Measurements from ENCODE around the gene IFT80.

The IFT80 gene

DNA sequence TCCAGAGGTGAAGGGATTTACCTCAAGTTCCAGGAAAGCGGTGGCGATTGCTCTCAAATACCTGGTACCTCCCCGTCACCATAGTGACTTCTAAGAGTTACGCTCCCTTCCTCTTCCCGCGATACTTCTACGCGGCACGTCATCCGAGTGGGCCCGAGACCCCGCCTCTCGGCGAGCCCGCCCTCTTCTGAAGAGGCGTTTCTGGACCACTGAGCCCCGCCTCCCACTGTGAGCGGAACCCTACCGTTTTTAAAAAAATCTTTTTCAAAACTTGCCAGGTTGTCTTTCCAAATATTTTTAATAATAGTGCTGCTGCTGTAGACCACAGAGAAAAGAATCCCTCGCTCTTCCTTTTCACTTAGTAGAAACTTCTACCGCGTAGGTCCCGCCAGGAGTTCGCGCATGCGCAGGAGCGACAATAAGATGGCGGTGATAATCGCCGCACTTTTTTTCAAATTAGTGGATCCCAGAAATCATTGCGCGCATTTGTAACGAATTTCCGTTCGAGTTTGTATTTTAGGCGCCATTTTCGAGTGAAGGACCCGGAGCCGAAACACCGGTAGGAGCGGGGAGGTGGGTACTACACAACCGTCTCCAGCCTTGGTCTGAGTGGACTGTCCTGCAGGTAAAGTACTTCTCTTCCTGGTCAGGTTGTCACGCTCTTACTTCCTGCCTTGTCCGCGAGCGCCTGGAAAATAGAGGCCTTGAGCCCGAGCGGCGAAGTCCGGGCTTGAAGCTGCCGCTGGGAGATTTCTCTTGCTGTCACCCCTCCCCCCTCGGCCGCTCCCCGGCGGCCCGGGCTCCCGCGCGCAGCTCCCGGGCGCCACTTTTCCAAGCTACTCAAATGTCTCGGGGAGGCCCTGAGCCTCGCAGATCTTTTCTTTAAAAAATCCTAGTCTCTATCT lies at the start of gene IFT80, which contains the start of gene SMC4:
Gene IFT80, minus strand, starts transcription at position 101 of the 905 bp plus-strand sequence. CDS start 14,625 bp downstream, outside the sequence.
Gene SMC4, plus strand, starts transcription at position 526 of the 905 bp plus-strand sequence. CDS start 1,177 bp downstream, outside the sequence.
- DNase-seq: peak; percentile 93

DNA sequence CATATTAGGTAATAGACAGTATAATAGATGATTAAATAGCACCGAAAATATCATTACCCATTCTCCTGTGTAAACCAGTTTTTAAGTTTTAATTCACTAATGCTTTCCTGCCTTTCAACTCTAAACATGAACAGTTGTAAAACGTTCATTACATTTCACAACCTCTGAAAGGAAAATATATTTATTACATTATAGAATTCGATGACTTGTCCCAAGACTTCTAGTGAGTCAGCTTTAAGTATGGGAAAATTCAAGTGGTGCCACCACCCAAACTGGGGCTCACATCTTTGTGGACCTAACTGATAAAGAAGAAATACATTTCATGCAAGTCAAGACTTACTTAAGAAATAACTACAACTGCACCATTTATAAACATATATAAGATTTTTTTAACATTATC lies 48.5 kb upstream of the IFT80 start:
- DNase-seq: no peak

DNA sequence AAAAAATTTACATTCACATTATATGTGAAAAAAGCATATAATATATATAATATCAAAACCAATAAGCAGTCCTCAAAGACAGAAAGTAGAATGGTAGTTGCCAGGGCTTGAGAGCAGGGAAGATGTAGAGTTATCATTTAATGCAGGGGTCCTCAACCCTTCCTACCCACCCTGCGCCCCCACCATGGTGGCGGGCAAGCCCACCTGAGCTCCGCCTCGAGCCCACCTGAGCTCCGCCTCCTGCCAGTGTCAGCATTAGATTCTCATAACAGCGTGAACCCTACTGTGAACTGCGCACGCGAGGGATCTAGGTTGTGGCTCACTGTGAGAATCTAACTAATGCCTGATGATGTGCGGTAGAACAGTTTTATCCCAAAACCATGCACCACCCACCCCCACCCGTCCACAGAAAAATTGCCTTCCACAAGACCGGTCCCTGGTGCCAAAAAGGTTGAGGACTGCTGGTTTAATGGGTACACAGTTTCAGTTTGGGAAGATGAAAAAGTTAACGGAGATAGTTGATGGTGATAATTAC lies 47.6 kb upstream of the IFT80 start:
- no peak for DNase-seq

DNA sequence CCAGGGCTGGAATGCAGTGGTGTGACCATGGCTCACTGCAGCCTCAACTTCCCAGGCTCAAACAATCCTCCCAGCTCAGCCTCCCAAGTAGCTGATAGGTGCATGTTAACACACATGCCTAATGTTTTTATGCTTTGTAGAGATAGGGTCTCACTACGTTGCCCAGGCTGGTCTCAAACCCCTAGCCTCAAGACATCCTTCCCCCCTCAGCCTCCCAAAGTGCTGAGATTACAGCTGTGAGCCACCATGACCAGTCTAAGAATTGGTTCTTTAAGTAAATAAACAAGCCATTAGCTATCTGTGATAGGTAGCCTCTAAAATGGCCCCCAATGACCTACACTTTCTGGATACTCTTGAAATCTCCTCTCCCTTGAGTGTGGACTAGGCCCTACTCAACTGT lies 46.8 kb upstream of the IFT80 start:
- no peak for DNase-seq

DNA sequence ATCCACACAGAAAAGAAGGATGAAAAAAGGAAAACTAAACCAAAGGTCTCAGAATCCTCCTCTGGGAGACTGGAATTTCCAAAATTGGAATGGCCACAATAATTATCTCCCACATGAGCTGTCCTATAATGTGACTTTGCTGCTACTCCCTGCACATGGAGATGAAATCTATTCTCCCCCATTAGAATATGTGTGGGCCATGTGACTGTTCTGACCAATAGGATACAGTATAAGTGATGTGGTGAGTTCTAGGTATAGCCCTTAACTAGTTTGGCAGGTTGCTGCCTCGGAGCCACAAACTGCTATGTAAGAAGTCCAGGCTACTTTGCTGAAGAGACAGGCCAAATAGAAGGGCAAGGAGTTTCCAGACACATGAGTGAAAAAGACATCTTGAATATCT lies 45.4 kb upstream of the IFT80 start:
- DNase-seq: no peak

DNA sequence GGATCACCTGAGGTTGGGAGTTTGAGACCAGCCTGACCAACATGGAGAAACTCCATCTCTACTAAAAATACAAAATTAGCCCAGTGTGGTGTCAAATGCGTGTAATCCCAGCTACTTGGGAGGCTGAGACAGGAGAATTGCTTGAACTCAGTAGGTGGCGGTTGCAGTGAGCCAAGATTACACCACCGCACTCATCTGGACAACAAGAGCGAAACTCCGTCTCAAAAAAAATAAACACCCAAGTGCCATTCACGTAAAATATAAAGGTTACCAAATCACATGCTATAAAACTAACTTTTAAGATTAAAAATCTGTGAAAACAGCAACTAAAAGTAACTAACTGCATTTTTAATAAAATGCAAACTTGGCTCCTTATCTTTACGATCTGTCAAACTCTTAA lies 41.7 kb upstream of the IFT80 start:
- no peak for DNase-seq

DNA sequence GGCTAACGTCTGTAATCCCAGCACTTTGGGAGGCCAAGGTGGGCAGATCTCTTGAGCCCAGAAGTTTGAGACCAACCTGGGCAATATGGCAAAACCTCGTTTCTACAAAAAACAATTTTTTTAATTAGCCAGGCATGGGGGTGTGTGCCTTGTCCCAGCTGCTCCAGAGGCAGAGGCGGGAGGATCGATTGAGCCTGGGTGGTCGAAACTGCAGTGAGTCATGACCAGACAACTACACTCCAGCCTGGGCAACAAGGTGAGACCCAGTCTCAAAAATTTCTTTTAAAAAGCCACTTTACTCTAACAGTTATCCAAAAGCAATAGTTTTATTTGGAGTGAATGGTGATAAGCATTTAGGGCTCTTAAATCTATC lies 38.0 kb upstream of the IFT80 start:
- no peak for DNase-seq

DNA sequence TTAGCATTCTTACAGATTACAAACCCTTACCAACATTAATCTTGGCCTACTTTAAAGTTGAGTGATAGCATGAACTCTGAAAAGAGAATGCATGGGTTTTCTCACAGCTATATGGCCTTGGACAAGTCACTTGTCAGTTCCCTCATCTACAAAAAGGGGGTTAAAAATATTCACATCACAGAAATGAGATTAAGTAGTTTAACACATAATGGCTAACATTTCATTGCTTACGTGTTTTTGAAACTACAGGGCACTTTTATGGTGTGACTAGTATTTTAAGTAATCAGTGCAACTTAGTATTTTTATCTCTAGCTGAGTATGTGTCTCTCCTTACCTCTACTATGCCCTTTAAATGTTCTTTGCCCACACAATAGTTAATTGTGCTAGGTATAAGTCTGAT lies 36.7 kb upstream of the IFT80 start:
- DNase-seq: no peak

DNA sequence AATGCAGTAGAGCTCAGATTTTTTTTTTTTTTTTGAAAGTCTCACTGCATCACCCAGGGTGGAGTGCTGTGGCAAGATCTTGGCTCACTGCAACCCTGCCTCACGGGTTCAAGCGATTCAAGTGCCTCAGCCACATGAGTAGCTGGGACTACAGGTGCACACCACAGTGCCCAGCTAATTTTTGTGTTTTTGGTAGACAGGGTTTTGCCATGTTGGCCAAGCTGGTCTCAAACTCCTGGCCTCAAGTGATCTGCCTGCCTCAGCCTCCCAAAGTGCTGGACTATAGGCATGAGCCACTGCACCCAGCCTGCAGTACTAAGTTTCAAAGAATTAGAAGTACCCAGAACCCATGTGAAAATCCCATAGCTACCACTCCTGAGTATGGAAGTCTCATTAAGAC lies 36.1 kb upstream of the IFT80 start:
- DNase-seq: no peak

DNA sequence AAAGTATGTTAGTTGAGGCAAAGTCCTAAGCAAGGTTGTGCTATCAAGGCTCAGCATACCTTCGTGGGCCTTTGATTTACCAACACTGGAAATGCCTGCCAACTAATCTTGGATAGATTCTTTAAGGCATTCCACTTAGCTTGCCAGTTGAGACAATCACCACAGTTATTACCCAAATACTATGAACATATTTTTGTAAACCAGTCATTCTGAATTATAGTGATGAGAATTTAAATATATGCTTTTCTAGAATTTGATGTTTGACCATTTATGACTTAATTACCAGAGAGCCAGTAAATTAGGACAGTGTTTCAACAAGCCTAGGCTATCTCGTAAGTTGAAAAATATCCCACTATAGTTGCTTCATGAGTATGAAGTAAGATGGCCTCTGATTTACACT lies 35.0 kb upstream of the IFT80 start:
- no peak for DNase-seq

DNA sequence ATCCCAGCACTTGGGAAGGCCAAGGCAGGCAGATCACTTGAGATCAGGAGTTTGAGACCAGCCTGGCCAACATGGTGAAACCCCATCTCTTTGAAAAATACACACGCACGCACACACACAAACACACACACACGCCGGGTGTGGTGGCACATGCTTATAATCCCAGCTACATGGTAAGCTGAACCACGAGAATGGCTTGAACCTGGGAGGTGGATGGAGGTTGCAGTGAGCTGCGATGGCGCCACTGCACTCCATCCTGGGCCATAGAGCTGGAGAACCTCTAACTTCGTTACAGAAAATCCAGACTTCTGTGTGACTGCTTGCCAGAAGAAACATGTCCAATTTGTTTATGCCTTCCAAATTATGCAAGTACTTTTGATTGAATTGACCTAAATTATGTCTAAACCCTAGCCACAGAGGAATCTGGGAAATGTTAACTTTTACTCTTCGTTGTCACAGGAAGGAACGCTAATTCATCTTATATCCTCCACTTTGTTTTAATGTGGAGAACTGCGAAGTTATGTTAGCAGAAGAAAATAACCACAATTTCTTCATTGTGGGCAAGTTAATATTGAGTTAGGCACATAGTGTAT lies 28.9 kb upstream of the IFT80 start:
- no peak for DNase-seq

DNA sequence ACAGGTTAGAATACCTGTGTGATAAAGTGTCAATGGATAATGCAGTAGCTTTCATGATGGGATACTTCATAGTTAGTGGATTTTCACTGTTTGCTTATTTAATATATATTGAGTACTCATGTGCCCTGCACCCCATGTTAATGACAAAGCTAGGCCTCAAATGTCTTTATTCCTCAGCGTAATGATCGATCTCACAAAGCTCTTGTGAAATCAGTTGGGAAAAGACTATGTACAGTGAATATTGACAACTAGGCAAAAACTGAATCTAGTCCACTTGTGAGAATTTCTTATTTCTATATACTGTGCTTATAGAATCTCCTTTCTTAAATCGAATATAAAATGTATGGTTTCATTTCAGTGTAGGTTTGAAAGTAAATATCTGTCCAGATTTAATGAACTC lies 18.3 kb upstream of the IFT80 start:
- DNase-seq: no peak

DNA sequence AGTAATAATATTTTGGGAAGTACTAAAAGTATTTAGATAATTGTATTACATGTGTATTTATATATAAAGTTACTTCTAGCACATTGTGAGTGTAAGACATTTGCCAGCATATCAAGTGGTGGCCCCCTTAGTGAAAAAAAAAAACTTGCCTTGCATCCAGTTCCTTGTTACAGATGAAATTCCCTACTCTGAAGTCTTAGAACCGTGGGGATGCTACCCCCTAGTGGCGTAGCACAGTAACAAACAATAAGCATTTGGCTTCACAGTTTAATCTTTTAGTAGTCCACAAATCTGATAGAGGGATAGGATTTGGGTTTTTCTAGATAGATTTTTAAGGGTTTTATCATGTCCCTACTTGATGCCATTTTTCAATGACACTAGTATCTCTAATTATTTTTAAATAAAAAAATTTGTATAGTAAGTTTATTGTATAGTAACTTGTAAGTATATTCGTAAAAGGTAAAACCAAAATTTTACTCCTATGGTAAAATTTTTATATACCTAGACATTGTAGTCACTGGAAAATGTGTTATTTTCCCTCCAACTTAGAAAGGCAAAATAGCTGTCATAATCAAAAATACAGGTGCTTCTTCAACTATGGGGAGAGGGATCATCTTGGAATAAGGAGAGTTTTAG lies 14.7 kb upstream of the IFT80 start:
- peak; percentile 77 for DNase-seq

DNA sequence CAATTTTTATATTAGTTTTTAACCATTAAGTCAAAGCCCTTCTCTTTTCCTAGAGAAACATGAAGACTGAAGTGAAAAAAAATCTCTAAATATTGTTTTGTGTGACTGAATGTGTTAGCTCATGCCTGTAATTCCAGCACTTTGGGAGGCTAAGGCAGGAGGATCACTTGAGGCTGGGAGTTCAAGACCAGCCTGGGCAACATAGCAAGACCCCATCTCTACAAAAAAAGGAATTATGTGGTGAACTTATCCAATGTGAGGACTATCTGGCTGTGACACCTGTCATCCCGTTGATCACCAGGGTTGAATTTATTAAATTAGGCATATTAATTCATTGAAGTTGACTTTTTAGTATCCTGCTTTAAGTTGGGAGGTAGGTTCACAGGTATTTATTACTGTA lies 13.5 kb upstream of the IFT80 start:
- no peak for DNase-seq

DNA sequence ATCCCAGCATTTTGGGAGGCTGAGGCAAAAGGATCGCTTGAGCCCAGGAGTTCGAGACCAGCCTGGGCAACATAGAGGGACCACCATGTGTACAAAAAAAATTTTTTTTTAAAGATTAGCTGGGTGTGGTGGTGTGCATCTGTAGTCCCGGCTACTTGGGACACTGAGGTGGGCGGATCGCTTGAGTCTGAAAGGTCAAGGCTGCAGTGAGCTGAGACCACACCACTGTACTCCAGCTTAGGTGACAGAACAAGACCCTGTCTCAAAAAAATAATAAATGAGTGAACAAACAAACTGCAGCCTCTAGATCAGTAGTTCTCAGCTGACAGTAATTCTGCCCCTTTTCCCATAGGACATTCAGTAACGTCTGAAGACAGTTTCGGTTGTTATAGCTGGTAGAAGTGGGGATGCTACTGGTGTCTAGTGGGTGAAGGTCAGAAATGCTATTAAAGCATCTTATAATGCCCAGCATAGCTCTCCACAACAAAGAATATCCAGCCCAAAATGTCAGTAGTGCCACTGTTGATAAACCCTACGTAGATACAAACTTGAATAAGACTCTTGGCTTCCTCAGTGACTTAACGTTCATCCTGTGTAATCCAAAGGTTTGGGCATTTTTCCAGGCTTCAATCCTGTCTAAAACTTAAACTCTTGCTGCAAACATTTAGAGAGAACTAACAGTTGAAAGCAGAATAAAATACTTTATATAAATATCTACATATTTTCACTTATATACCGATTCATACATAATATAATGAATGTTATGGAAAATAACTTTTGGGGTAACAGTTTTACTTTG lies 11.0 kb upstream of the IFT80 start:
- DNase-seq: no peak

DNA sequence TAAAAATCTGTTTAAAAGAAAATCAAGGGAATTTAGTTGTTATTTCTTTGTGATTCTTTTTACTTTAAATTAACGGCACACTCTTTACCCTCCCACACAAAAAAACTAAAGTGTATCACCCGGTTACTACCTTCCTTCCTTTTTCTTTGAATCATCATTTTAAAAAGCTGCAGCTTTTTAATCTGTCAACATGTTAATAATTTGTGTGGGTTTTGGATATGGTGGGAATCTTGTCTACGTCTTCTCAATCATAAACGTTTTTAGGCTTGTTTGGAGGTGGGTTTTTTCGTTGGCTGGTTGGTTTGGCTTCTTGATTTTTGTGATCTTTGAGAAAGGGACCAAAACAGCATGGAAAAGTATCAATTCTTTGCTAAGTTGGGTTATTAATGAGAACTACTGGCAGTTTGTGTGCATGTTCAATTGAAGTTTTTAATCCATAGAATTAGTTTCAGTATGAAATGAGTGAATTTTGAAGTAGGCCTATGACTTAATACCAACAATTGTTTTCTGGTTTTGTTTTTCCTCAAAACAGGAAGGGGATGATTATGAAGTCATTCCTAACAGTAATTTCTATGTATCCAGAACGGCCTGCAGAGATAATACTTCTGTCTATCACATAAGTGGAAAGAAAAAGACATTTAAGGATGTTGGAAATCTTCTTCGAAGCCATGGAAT lies 4.9 kb upstream of the IFT80 start:
- no peak for DNase-seq

DNA sequence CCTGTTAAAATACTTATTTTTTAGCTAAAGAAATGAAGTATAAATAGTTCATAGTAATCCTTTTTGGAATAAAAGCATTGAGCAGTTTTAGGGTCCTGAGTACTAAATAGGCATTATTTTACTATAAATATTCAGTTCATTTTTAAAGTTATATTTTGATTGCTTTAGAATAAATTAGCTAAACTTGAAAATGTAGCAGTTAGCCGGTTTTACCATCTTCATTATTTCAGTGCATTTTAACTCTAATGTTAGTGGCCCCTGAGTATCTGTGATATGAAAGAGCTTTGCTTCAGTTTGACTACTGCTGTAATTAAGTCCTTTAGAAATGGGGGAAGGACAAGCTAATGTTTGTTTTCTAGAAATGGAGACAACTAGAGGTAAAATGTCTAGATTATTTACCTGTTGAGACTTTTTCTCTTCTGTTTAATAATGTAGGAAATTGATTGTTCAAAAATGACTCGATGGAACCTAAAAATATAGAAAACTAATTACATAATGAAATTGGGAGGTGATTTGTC lies 4.1 kb upstream of the IFT80 start:
- DNase-seq: no peak

DNA sequence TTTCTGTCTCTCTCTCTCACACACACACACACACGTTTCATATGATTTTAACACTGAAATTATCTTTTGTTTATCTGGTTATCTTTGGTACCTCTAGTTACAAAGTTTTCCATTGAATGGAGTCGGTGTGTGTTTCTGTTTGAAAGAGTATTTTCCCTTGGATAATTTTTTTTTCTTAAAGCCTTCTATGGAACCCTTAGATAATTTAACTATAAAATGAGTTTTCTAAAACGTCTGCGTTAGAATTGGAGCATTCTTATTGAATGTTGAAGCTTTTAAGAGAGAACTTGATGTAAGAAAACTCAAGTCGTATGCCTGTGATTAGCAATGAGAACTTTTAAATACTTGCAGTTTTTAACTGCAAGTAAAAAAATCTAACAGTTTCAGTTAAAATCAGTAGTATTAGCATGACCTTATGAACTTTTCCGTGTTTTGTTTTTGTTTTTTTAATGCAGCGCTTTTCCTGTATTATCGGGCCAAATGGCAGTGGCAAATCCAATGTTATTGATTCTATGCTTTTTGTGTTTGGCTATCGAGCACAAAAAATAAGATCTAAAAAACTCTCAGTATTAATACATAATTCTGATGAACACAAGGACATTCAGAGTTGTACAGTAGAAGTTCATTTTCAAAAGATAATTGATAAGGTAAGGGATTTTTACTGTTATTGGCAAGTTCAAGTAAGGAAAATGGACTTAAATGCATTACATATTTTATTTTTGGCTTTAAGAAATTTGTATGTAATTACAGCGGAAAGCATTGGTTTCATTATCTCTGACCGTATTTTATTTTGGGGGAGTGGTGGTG lies 3.4 kb upstream of the IFT80 start:
- no peak for DNase-seq

DNA sequence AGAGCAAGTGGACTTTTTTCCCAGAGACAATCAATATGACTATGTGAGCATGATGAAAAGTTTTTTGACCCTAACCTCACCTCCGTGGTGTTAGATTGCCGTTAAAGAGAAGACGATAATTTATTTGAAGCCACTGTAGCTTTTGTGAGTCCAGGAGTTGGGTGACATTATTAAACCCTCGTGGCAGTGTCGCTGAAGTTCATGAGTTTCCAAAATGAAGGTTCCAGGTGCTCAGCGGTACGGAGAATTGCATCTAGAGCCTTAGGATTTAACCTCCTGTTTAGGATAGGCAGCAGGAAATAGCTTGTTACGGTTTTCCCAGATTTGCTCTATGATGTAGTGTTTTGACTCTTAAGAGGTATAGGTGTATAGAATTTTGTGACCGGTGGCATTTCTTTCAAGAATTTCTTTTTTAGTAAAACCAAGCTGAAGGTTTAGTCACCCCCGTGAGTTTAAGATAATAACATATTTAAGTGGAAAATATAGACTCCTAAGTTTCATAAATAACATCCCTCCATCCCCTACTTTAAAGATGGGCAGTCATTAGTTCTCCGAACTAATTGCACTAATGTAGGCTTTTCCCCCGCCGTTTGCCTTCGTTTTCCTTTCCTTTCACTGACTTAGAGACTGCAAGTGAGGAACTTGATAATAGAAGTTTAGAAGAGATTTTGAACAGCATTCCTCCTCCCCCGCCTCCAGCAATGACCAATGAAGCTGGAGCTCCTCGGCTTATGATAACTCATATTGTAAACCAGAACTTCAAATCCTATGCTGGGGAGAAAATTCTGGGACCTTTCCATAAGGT lies 2.5 kb upstream of the IFT80 start:
- peak; percentile 36 for DNase-seq

DNA sequence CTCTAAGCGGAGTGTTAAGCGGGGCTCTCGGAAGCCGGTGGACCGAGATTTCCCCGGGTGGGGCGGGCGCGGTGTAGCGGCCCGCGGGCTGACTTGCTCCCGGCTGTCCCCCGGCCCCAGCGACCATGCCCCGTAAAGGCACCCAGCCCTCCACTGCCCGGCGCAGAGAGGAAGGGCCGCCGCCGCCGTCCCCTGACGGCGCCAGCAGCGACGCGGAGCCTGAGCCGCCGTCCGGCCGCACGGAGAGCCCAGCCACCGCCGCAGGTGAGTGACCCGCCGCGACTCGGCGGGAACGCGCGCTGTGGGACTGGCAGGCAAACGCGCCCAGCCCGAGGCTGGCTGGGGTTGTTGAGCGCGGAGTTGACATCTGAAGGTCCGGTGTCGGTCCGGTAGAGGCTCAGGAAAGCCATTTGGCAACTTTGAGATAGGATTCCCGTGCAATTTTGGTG lies 1.7 kb upstream of the IFT80 start:
- no peak for DNase-seq

All from DMS 273 treated with DMSO at 0.1 percent for 48 hours (cell line).